GM19328 (cell line): Measurements from ENCODE around the gene PIK3AP1.
"Not testable (repeated sequence)": the region's sequence is repeated elsewhere in the genome, so short reads cannot be mapped to it uniquely, and the experiment has no call there.

Source experiments
- ATAC-seq: cut with Tn5 transposase; IDR thresholded peaks from one replicate; pipeline ENCODE4 v1.9.1; 2021; ENCODE audit warnings: mild to moderate bottlenecking, moderate library complexity; ENCODE audit not compliant: unreplicated experiment

PIK3AP1 gene

GRCh38 chr10:96585736-96586418 lies 134.4 kb downstream of the PIK3AP1 start:
- ATAC-seq = no peak

DNA sequence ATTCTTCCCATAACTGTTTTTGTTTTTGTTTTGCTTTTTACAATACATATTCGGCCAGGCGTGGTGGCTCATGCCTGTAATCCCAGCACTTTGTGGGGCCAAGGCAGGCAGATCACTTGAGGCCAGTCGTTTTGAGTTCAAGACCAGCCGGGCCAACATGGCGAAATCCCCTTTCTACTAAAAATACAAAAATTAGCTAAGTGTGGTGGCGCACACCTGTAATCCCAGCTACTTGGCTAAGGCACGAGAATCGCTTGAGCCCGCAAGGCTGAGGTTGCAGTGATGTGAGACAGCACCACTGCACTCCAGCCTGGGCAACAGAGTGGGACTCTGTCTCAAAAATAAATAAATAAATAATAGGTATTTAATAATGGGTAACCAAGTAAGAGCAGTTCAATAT lies 135.8 kb downstream of the PIK3AP1 start:
- no peak for ATAC-seq

DNA sequence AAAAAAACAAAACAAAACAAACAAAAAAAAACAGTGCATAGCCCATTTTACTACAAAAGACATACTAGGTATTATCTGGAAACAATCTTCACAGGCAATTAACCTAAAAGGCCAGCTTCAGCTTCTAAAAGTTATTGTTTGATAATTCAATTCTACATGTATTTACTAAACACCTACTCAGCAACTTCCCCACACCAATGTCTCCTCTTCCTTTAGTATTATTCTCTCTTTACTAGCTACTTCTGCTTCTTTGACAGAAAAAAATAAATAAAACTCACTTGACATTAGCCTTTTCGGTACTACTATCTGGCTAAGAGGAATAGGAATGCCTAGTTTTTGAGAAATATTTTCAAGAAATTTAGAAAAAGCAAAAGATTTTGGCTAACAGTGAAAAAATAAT lies 136.3 kb downstream of the PIK3AP1 start:
- no peak for ATAC-seq

DNA sequence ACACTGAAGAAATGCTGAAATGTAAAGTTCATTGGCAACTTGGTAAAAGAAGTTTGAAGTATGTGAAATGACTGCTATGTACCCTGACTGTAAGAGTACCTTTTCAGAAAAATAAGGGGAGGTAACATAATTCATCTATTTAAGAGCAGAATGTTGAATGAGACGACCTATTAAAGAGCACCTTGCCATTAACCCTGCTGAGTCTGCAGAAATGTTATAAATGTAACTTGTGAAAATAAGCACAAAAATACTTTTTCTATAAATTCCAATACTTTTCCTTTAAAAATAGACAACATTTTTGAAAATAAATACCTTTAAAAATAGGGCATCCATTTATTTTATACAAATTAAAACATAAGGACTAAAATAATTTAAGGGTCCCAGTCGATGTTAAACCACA lies 141.2 kb downstream of the PIK3AP1 start:
- ATAC-seq = no peak

GRCh38 chr10:96578633-96579032 lies 141.7 kb downstream of the PIK3AP1 start:
- ATAC-seq = no peak

- no peak for ATAC-seq
These were observed 142.3 kb downstream of the PIK3AP1 start for GRCh38 chr10:96578022-96578421.

DNA sequence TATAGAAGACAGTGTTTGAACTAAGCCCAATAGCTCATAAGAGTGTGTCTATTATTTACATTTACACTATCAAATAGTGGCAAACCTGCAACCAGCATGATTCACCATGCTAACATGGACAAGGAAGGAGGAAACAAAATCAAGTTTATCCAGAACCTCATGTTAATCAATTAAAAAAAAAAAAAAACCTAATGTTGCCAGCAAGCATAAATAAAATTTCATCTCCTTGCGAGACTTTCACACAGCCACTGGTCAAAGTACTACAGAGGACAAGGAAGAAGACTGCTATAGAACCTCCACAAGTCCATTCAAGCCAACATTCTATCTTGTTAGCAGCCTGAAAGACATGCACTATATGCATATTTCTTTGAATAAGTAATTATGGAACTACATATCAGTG lies 143.2 kb downstream of the PIK3AP1 start:
- no peak for ATAC-seq

DNA sequence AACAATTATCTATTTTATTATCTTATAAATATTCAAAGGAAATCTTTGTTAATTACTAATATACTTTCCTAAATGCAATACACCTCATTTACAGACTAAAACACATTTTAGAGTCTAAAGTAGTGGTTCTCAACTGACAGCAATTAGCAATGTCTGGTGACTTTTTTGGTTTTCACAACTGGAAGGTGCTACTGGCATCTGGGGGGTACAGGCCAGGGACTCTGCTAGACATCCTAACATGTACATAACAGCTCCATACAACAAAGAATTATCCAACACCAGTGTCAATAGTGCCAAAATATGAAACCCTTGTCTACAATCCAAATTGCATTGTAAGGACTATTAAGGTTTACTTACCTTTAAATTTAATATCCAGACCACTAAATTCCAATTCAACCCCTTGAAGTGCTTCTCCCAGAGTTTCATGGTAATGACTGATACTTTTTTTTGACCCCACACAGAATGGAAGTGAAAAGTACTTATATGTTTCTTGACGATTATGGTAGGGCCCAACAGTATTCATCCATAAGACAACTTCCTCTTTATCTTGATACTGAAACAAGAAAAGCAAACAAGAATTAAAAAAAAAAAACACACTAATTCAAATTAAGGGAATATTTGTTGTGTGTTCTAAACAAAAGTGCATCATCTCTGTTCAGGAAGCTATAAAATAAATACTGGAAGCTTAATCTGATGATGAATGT lies 143.9 kb downstream of the PIK3AP1 start:
- ATAC-seq = no peak

DNA sequence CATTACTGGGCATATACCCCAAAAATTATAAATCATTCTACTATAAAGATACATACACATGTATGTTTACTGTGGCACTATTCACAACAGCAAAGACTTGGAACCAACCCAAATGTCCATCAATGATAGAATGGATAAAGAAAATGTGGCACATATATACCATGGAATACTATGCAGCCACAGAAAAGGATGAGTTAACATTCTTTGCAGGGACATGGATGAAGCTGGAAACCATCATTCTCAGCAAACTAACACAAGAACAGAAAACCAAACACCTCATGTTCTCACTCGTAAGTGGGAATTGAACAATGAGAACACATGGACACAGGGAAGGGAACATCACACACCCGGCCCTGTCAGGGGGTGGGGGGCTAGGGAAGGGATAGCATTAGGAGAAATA lies 145.8 kb downstream of the PIK3AP1 start:
- not testable (repeated sequence) for ATAC-seq

DNA sequence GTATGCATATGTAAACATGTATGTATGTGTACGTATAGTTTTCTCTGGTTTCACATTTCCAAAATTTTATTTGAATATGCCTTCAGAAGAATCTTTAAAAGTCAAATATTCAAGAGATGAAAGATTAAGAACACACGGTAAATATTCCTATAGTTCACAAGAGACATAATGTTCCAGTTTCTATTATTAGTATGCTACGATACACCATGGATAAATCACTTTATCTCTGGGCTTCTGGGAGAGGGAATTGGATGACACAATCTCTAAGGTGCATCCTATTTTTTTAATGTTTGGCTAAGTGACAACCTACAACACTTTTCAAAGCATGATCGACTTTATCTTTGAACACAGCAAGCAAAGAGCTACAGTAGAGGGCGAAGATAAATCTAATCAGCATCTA lies 147.3 kb downstream of the PIK3AP1 start:
- no peak for ATAC-seq

GRCh38 chr10:96570983-96571964 lies 149.0 kb downstream of the PIK3AP1 start:
- ATAC-seq = no peak

- no peak for ATAC-seq
These were observed 149.8 kb downstream of the PIK3AP1 start for GRCh38 chr10:96570511-96570910.

DNA sequence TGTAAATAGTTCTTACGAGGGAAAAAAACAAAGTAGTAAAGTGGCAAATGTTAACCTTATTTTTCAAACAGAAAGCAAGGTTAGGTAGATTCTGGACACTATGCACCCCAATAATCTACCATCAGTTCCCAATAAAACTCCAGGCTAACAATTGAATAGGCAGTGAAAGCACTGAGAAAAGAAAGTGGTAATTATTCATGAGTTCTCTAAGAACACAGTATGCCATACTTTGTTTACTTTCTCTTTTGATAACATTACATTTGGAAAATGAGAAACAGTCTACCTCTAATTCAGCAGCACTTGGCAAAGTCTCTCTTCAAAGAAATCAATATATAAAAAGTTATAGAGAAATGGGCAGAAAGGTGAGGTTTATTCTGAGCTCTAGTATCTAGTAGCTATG lies 151.9 kb downstream of the PIK3AP1 start:
- ATAC-seq = no peak

GRCh38 chr10:96565774-96566173 lies 154.5 kb downstream of the PIK3AP1 start:
- no peak for ATAC-seq

- no peak for ATAC-seq
These were observed 159.1 kb downstream of the PIK3AP1 start for GRCh38 chr10:96560966-96561887.

DNA sequence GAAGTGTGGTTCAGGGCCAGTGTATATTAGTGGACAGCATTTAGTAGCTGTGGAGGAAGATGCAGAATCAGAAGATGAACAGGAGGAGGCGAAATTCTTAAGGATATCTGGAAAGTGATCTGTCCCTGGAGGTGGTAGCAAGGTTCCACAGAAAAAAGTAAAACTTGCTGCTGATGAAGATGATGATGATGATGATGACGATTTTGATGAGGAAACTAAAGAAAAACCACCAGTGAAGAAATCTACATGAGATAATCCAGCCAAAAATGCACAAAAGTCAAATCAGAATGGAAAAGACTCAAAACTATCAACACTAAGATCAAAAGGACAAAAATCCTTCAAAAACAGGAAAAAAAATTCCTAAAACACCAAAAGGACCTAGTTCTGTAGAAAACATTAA lies 159.8 kb downstream of the PIK3AP1 start:
- no peak for ATAC-seq

- ATAC-seq = no peak
These were observed 164.3 kb downstream of the PIK3AP1 start for GRCh38 chr10:96556003-96556402.

- no peak for ATAC-seq
These were observed 165.0 kb downstream of the PIK3AP1 start for GRCh38 chr10:96555330-96555729.

GRCh38 chr10:96548589-96548988 lies 171.7 kb downstream of the PIK3AP1 start:
- no peak for ATAC-seq

DNA sequence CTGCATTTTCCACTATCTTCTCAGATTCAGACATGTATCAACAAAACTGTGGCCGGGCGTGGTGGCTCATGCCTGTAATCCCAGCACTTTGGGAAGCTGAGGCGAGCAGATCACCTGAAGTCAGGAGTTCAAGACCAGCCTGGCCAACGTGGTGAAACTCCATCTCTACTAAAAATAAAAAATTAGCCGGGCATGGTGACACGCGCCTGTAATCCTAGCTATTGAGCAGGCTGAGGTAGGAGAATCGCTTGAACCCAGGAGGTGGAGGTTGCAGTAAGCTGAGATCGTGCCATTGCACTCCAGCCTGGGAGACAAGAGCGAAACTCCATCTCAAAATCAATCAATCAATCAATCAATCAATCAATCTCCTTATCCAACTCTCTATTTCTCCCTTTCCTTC lies 174.8 kb downstream of the PIK3AP1 start:
- not testable (repeated sequence) for ATAC-seq
